SK-N-MC (cell line): Measurements from ENCODE around the gene ACER3.

ENCODE experiments used
- DNase-seq: peaks from one replicate; pipeline ENCODE4 v3.0.0-alpha.2; 2011; ENCODE audit warnings: low read depth, low spot score
- H3K27ac ChIP-seq: fragments of 200-600 bp; sonication (generic); 2 replicates; pipeline ENCODE4 v1.5.1; 2016; ENCODE audit warnings: mixed run types
- H3K36me3 ChIP-seq: fragments of 200-600 bp; sonication (generic); 2 replicates; pipeline ENCODE4 v1.6.1; 2017; ENCODE audit warnings: antibody characterized with exemption, low read length, mixed read lengths; ENCODE audit not compliant: insufficient read depth
- H3K4me3 ChIP-seq: fragments of 200-600 bp; sonication (generic); 2 replicates; pipeline ENCODE4 v1.5.1; 2016
- H3K9ac ChIP-seq: fragments of 200-600 bp; sonication (generic); 2 replicates; pipeline ENCODE4 v1.8.0; 2017; ENCODE audit warnings: mixed run types, mixed read lengths; ENCODE audit not compliant: insufficient read length
- H3K9me3 ChIP-seq: fragments of 200-600 bp; sonication (generic); 2 replicates; pipeline ENCODE4 v1.6.1; 2017; ENCODE audit warnings: low read depth, mild to moderate bottlenecking, antibody characterized with exemption, low read length, moderate library complexity, mixed read lengths
- EZH2 ChIP-seq: fragments of 200-600 bp; sonication (generic); IDR thresholded peaks from one replicate; pipeline ENCODE4 v1.6.1; 2017; ENCODE audit warnings: antibody characterized with exemption
- FOXP2 ChIP-seq: optimal IDR thresholded peaks from 2 replicates; pipeline ENCODE3; 2011; ENCODE audit warnings: mild to moderate bottlenecking, moderate library complexity; ENCODE audit not compliant: insufficient read depth; ENCODE audit errors: extremely low read length, control extremely low read depth
- POLR2AphosphoS5 ChIP-seq: IDR thresholded peaks from 2 replicates; pipeline ENCODE4 v1.6.1; 2012; ENCODE audit warnings: mild to moderate bottlenecking, low read depth, low read length, borderline replicate concordance

The ACER3 gene

DNA sequence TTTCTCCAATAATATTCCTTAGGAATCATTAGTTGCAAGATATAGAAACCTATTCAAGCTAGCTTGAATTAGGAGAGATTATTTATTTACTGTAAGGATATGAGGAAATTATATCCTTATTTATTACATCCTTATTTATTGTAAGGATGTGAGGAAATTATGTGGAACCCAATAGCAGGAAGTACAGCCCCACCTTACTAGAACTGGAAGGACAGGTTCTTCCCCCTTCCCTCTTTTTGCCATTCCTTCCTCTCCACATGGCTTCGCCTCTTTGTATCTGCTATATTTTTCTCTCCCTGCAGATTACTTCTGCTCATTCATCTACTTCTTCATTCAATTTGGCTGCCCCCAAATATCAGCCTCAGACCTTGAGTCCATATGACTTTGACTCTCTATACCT, 124.0 kb downstream of the ACER3 start:
- Histone ChIP-seq H3K9ac (no peak overlapping the region), H3K36me3 (no peaks in the 10 kb centered on the region), H3K27ac (no peak overlapping the region), H3K9me3 (no peaks in the 10 kb centered on the region), H3K4me3 (no peak overlapping the region)
- no peak for DNase-seq
- no peak for TF ChIP-seq POLR2AphosphoS5
- no peak for TF ChIP-seq EZH2
- no peak for TF ChIP-seq FOXP2

- Histone ChIP-seq H3K9ac (no peak overlapping the region), H3K4me3 (no peak overlapping the region)
- TF ChIP-seq EZH2 (no peak), FOXP2 (no peak), POLR2AphosphoS5 (no peak)
These were observed 126.5 kb downstream of the ACER3 start for GRCh38 chr11:76987203-76987602.

DNA sequence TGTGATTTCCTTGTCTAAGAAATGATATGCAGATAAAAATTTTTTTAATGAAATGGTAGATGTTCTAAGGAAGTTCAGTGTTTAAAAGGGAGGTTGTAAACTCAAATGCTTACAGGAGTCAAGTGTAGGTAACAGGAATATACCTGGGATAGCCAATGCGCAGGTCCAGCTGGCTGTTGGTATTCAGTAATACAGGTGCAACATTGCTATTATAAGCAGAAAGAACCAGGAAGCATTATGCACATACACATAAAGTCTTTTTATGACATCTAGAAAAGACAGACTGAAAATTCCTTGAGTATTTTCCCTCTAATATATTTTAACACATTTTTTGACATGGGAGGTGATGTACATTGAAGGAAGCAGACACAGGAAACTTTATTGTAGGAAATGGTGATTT, 129.9 kb downstream of the ACER3 start:
- TF ChIP-seq FOXP2 = no peak
- Histone ChIP-seq H3K36me3 (no peaks in the 10 kb centered on the region), H3K27ac (0 out of 2 replicates have a peak overlapping the region, but pooled peaks have one; percentile 26), H3K9ac (no peak overlapping the region), H3K4me3 (no peak overlapping the region), H3K9me3 (no peaks in the 10 kb centered on the region)
- DNase-seq = no peak

More at GRCh38 chr11:76987203-76987602, 126.5 kb downstream of the ACER3 start:
- no peak overlapping the region for H3K27ac ChIP-seq
- no peaks in the 10 kb centered on the region for H3K9me3 ChIP-seq
- H3K36me3 ChIP-seq = no peaks in the 10 kb centered on the region
- no peak for DNase-seq

GRCh38 chr11:76995081-76995576, 134.4 kb downstream of the ACER3 start:
- no peaks in the 10 kb centered on the region for H3K9me3 ChIP-seq
- H3K4me3 ChIP-seq = no peak overlapping the region
- no peak for DNase-seq
- no peak overlapping the region for H3K9ac ChIP-seq
- H3K36me3 ChIP-seq = no peaks in the 10 kb centered on the region
- no peak overlapping the region for H3K27ac ChIP-seq
- no peak for TF ChIP-seq POLR2AphosphoS5
- TF ChIP-seq FOXP2 = no peak
- TF ChIP-seq EZH2 = no peak

DNA sequence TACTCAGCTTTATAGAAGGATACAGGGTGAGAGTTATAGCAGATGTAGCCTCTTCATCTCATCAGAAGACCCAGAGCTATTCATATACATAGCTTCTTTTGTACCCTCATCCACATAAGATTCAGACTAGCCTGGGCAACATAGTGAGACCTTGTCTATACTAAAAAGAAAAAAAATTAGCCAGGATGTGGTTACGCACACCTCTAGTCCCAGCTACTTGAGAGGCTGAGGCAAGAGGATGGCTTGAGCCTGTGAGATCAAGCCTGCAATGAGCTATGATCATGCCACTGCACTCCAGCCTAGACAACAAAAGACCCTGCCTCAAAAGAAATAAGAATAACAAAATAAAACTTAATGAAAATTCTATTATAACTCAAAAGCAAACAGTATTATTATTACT, 136.8 kb downstream of the ACER3 start:
- TF ChIP-seq EZH2 (no peak), POLR2AphosphoS5 (no peak), FOXP2 (no peak)
- no peak overlapping the region for H3K9ac ChIP-seq
- no peak for DNase-seq
- no peaks in the 10 kb centered on the region for H3K36me3 ChIP-seq
- H3K9me3 ChIP-seq = no peaks in the 10 kb centered on the region
- no peak overlapping the region for H3K4me3 ChIP-seq
- no peak overlapping the region for H3K27ac ChIP-seq

DNA sequence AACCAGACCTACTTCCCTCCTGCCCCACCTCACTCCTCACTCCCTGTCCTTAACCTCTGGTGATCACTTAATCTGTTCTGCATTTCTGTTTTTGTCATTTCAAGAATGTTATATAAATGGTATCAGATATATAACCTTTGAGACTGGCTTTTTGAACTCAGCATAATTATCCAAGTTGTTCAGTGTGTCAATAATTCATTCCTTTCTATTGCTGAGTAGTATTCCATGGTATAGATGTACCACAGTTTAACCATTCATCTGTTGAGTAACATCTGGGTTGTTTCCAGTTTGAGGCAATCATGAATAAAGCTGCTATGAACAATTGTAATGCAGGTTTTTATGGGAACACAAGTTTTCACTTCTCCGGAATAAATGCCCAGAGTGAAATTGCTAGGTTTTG, 138.9 kb downstream of the ACER3 start:
- no peak overlapping the region for H3K9ac ChIP-seq
- H3K4me3 ChIP-seq = no peak overlapping the region
- no peaks in the 10 kb centered on the region for H3K9me3 ChIP-seq
- no peaks in the 10 kb centered on the region for H3K36me3 ChIP-seq
- DNase-seq = no peak
- no peak for TF ChIP-seq FOXP2
- no peak for TF ChIP-seq POLR2AphosphoS5
- TF ChIP-seq EZH2 = no peak
- no peak overlapping the region for H3K27ac ChIP-seq

DNA sequence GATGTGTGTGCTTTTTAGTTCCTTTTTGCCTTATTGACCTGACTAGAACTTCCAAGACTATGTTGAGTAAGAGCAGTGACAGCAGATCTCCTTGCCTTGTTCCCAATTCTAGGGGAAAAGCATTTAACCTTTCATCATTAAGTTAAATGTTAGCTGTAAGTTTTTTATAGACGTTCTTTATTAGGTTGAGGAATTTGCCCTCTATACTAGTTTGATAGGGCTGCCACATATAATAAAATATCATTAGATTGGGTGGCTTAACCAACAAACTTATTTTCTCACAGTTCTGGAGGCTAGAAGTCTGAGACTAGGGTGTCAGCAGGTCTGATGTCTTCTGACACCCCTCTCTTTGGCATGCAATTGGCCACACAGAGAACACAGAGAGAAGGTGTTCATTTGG, 140.9 kb downstream of the ACER3 start:
- Histone ChIP-seq H3K36me3 (no peaks in the 10 kb centered on the region), H3K27ac (no peak overlapping the region), H3K9me3 (no peaks in the 10 kb centered on the region), H3K9ac (no peak overlapping the region), H3K4me3 (no peak overlapping the region)
- DNase-seq = no peak
- TF ChIP-seq FOXP2 = no peak
- TF ChIP-seq EZH2 = no peak
- TF ChIP-seq POLR2AphosphoS5 = no peak

GRCh38 chr11:77002776-77003175, 142.1 kb downstream of the ACER3 start:
- H3K4me3 ChIP-seq = no peak overlapping the region
- H3K9ac ChIP-seq = no peak overlapping the region
- no peaks in the 10 kb centered on the region for H3K36me3 ChIP-seq
- TF ChIP-seq EZH2 (no peak), FOXP2 (no peak), POLR2AphosphoS5 (no peak)
- no peak for DNase-seq
- H3K27ac ChIP-seq = no peak overlapping the region
- H3K9me3 ChIP-seq = no peaks in the 10 kb centered on the region

- Histone ChIP-seq H3K9me3 (no peaks in the 10 kb centered on the region), H3K27ac (no peak overlapping the region), H3K4me3 (no peak overlapping the region), H3K36me3 (no peaks in the 10 kb centered on the region), H3K9ac (no peak overlapping the region)
- no peak for DNase-seq
- no peak for TF ChIP-seq FOXP2
- TF ChIP-seq EZH2 = no peak
- no peak for TF ChIP-seq POLR2AphosphoS5
These were observed 143.2 kb downstream of the ACER3 start for GRCh38 chr11:77003963-77004362.
